VCaP (cell line): ENCODE data around the gene STX17.

Experiments used
- H3K27ac ChIP-seq: fragments of 450-650 bp; 2 replicates; pipeline ENCODE4 v1.5.1; 2017
- TF ChIP-seq, protein P1 (sequence below): fragments of 450-650 bp; conservative IDR thresholded peaks from 2 replicates; pipeline ENCODE4 v1.5.1; 2017; ENCODE audit warnings: mild to moderate bottlenecking, moderate library complexity

STX17 gene

DNA sequence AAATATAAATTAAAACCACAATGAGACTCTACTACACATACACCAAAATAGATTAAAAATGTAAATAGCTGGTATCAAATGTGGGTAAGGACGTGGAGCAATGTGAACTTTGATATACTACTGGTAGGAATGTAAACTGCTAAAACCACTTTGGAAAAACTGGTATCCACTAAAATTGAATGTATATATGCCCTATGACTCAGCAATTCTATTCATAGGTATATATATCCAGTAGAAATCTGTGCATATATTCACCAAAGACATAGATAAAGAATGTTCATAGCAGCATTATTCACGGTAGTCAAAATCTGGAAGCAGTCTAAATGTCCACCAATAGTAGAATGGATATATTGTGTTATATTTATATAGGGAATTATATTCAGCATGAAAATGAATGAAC lies 107.1 kb downstream of the STX17 start:
- TF ChIP-seq, protein P1, sequence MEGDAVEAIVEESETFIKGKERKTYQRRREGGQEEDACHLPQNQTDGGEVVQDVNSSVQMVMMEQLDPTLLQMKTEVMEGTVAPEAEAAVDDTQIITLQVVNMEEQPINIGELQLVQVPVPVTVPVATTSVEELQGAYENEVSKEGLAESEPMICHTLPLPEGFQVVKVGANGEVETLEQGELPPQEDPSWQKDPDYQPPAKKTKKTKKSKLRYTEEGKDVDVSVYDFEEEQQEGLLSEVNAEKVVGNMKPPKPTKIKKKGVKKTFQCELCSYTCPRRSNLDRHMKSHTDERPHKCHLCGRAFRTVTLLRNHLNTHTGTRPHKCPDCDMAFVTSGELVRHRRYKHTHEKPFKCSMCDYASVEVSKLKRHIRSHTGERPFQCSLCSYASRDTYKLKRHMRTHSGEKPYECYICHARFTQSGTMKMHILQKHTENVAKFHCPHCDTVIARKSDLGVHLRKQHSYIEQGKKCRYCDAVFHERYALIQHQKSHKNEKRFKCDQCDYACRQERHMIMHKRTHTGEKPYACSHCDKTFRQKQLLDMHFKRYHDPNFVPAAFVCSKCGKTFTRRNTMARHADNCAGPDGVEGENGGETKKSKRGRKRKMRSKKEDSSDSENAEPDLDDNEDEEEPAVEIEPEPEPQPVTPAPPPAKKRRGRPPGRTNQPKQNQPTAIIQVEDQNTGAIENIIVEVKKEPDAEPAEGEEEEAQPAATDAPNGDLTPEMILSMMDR, result no peak
- no peak overlapping the region for H3K27ac ChIP-seq

DNA sequence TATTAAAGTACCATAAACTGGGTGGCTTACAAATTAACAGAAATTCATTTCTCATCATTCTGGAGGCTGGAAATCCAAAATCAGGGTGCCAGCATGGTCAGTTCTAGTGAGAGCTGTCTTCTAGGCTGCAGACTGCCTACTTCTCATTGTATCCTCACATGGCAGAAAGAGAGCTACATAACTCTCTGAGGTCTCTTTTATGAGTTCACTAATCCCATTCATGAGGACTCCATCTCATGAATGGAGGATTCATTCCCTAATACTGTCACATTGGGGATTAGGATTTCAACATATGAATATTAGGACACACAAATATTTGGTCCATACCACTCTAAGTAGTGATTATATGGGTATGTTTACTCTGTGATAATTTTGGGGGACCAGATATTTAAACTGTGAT lies 108.4 kb downstream of the STX17 start:
- TF ChIP-seq, protein P1, result no peak
- no peak overlapping the region for H3K27ac ChIP-seq

DNA sequence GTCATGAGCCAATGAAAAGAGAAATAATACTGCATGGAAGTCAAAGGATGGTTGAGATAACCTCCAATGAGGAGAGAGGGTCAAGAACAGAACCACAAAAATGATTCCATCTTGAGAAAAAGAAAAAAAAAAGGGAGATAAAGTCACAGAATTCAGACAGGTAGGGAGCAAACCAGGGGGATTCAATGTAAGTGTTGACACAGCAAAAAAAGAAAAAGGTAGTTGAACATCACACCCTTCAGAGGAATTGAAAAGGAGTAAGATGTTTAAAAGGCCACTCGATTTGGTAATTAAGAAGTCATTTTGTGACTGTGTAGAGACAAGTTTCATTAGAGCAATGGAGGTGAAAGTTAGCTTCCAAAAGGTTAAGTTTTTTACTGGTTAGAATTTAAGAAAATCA lies 113.1 kb downstream of the STX17 start:
- TF ChIP-seq, protein P1, result no peak
- no peak overlapping the region for H3K27ac ChIP-seq
